Activated CD8-positive, alpha-beta memory T cell treated with anti-CD3 and anti-CD28 coated beads, Interleukin-2, amount 50 U/mL, for 4 hours (primary cell): Measurements from ENCODE around the gene FSTL4.

Experiments
- DNase-seq: peaks from one replicate; pipeline ENCODE4 v3.0.0-alpha.2; 2020

Gene FSTL4

GRCh38 chr5:133202066-133202665, 410.2 kb downstream of the FSTL4 start:
- no peak for DNase-seq

- no peak for DNase-seq
Measured at GRCh38 chr5:133201310-133201709, 411.0 kb downstream of the FSTL4 start.

GRCh38 chr5:133200256-133200655, 412.1 kb downstream of the FSTL4 start:
- DNase-seq: no peak

- DNase-seq: no peak
Measured at GRCh38 chr5:133199417-133200178, 412.7 kb downstream of the FSTL4 start.

- DNase-seq: no peak
Measured at GRCh38 chr5:133198511-133198910, 413.8 kb downstream of the FSTL4 start.

- DNase-seq: no peak
Measured at GRCh38 chr5:133196441-133197085, 415.8 kb downstream of the FSTL4 start.

GRCh38 chr5:133195250-133195649, 417.1 kb downstream of the FSTL4 start:
- no peak for DNase-seq

GRCh38 chr5:133193794-133194193, 418.5 kb downstream of the FSTL4 start:
- DNase-seq: no peak

GRCh38 chr5:133192716-133193115, 419.6 kb downstream of the FSTL4 start:
- DNase-seq: no peak

GRCh38 chr5:133189881-133190280, 422.5 kb downstream of the FSTL4 start:
- DNase-seq: no peak

GRCh38 chr5:133179405-133179804, 432.9 kb downstream of the FSTL4 start:
- no peak for DNase-seq

- peak; percentile 45 for DNase-seq
Measured at GRCh38 chr5:133170756-133171387, 441.5 kb downstream of the FSTL4 start.

GRCh38 chr5:133164759-133165158, 447.6 kb downstream of the FSTL4 start:
- no peak for DNase-seq

- no peak for DNase-seq
Measured at GRCh38 chr5:133163839-133164238, 448.5 kb downstream of the FSTL4 start.

GRCh38 chr5:133159543-133159942, 452.8 kb downstream of the FSTL4 start:
- DNase-seq: no peak

- DNase-seq: no peak
Measured at GRCh38 chr5:133155326-133155969, 456.9 kb downstream of the FSTL4 start.

GRCh38 chr5:133154274-133155075, 457.9 kb downstream of the FSTL4 start:
- no peak for DNase-seq

GRCh38 chr5:133150909-133151544, 461.3 kb downstream of the FSTL4 start:
- no peak for DNase-seq

GRCh38 chr5:133149345-133149744, 463.0 kb downstream of the FSTL4 start:
- DNase-seq: no peak

GRCh38 chr5:133147815-133148567, 464.4 kb downstream of the FSTL4 start:
- no peak for DNase-seq

- DNase-seq: no peak
Measured at GRCh38 chr5:133147411-133147810, 464.9 kb downstream of the FSTL4 start.
